Thyroid gland (tissue), 4 donors: Measurements from ENCODE around the gene TMEM117. TPM values are rescaled to one million over a fixed set of nuclear protein-coding genes. Genes with fewer than 3 reads are reported as not detected.

Source experiments
- DNase-seq, 2 donors: peaks; one replicate each; pipeline ENCODE4 v3.0.0-alpha.2; 2019
- H3K27ac ChIP-seq, 3 donors: fragments of 200-600 bp; sonication (generic); 1 replicate in 2 of 3; 2 replicates in 1 of 3; pipeline ENCODE4 v1.5.1; 2016 to 2019; ENCODE audit warnings: mild to moderate bottlenecking in 1 of 3, moderate library complexity in 1 of 3
- H3K27me3 ChIP-seq: fragments of 200-600 bp; sonication (generic); one replicate; pipeline ENCODE4 v1.5.1; 2019
- H3K36me3 ChIP-seq, 2 donors: fragments of 200-600 bp; sonication (generic); one replicate each; pipeline ENCODE4 v1.5.1; 2016 to 2019
- H3K4me1 ChIP-seq, 2 donors: fragments of 200-600 bp; sonication (generic); one replicate each; pipeline ENCODE4 v1.5.1; 2017 to 2019
- H3K4me3 ChIP-seq, 3 donors: fragments of 200-600 bp; sonication (generic); replicated peaks in 1 of 3; 1 replicate in 2 of 3; 2 replicates in 1 of 3; pipeline ENCODE4 v1.5.1; 2016; ENCODE audit warnings: mild to moderate bottlenecking in 1 of 3
- H3K9me3 ChIP-seq: fragments of 200-600 bp; sonication (generic); one replicate; pipeline ENCODE4 v1.5.1; 2017
- CTCF ChIP-seq, 6 experiments: fragments of 200-600 bp in 3 of 6; fragments of 450-650 bp in 3 of 6; sonication (generic) in 3 of 6; IDR thresholded peaks; one replicate each; pipeline ENCODE4 v1.5.1; 2016 to 2019; ENCODE audit warnings: antibody characterized with exemption in 6 of 6, mild to moderate bottlenecking in 2 of 6, inconsistent platforms in 1 of 6, moderate library complexity in 1 of 6
- POLR2A ChIP-seq, 2 donors: fragments of 450-650 bp; IDR thresholded peaks; one replicate each; pipeline ENCODE4 v1.6.1; 2017; ENCODE audit warnings: antibody characterized with exemption in 2 of 2, mild to moderate bottlenecking in 2 of 2, moderate library complexity in 1 of 2
- WGBS, 2 donors: methylation state at CpG; one replicate each; pipeline ENCODE4 v1.1.5; 2017; 5-methylcytosine and 5-hydroxymethylcytosine counted together
- intact Hi-C: fragments of 100-400 bp; cut with DNase I; formaldehyde crosslinking; loops from one replicate; pipeline ENCODE4 v1.15.1; 2023
- total RNA-seq, 4 donors: library from RNA; depleted of rRNA; stranded (reverse); fragments of >200 nt; gene quantifications; one replicate each; pipeline ENCODE4 v1.2.3, GENCODE V29; 2016

TMEM117 gene
- total RNA-seq, 4 donors from 2014 or later, result 18.9 to 32.4 (median 24.7) TPM

GRCh38 chr12:43965899-43966298, 130.0 kb downstream of the TMEM117 start:
- Histone ChIP-seq H3K27ac (no peak overlapping the region), H3K9me3 (no peaks in the 10 kb centered on the region), H3K36me3 (no peaks in the 10 kb centered on the region), H3K4me1 (no peaks in the 10 kb centered on the region), H3K4me3 (no peak overlapping the region), H3K27me3 (no peaks in the 10 kb centered on the region)
- intact Hi-C loops, result no loop called here
- WGBS, 2 donors, result 89 to 91% methylated on average over 3 of the region's 3 CpGs
- TF ChIP-seq CTCF (IDR thresholded peaks at IDR 0.05), result no peak
- TF ChIP-seq POLR2A (IDR thresholded peaks at IDR 0.05), result no peak
- DNase-seq, result no peak

GRCh38 chr12:43968736-43969135, 132.9 kb downstream of the TMEM117 start:
- Histone ChIP-seq H3K4me1 (peaks cover 11 to 14% of the 10 kb centered on the region in 2 donors), H3K27ac (no peak overlapping the region), H3K4me3 (no peak overlapping the region), H3K9me3 (no peaks in the 10 kb centered on the region), H3K36me3 (no peaks in the 10 kb centered on the region), H3K27me3 (no peaks in the 10 kb centered on the region)
- WGBS, 2 donors, result 76 to 89% methylated on average over 4 of the region's 4 CpGs
- TF ChIP-seq POLR2A (IDR thresholded peaks at IDR 0.05) (no peak), CTCF (IDR thresholded peaks at IDR 0.05) (no peak)
- intact Hi-C loops, result no loop called here
- DNase-seq, result no peak

- Histone ChIP-seq H3K4me3 (no peak overlapping the region), H3K27me3 (no peaks in the 10 kb centered on the region), H3K27ac (no peak overlapping the region), H3K9me3 (no peaks in the 10 kb centered on the region), H3K4me1 (peaks cover 19% of the 10 kb centered on the region in 2 donors), H3K36me3 (no peaks in the 10 kb centered on the region)
- TF ChIP-seq POLR2A (IDR thresholded peaks at IDR 0.05) (no peak), CTCF (IDR thresholded peaks at IDR 0.05) (no peak)
- intact Hi-C loops, result no loop called here
- DNase-seq, result no peak
- WGBS, 2 donors, result 93 to 94% methylated on average over 2 of the region's 2 CpGs
Observed at GRCh38 chr12:43969882-43970281, 134.0 kb downstream of the TMEM117 start.

- H3K4me3 ChIP-seq, result no peak overlapping the region
- H3K27me3 ChIP-seq, result no peaks in the 10 kb centered on the region
- WGBS, 2 donors, result 65 to 71% methylated on average over 2 of the region's 2 CpGs
- DNase-seq, result no peak
- H3K27ac ChIP-seq, result peak overlapping the region in 2 of 3 donors; percentile 55 to 62
- peaks cover 19% of the 10 kb centered on the region in 2 donors for H3K4me1 ChIP-seq
- intact Hi-C loops, result no loop called here
- H3K9me3 ChIP-seq, result no peaks in the 10 kb centered on the region
- no peaks in the 10 kb centered on the region for H3K36me3 ChIP-seq
- TF ChIP-seq CTCF (IDR thresholded peaks at IDR 0.05) (no peak), POLR2A (IDR thresholded peaks at IDR 0.05) (no peak)
Observed at GRCh38 chr12:43973385-43973784, 137.5 kb downstream of the TMEM117 start.

GRCh38 chr12:43973993-43974392, 138.1 kb downstream of the TMEM117 start:
- Histone ChIP-seq H3K9me3 (no peaks in the 10 kb centered on the region), H3K36me3 (no peaks in the 10 kb centered on the region), H3K27me3 (no peaks in the 10 kb centered on the region), H3K4me3 (no peak overlapping the region), H3K27ac (peak overlapping the region; percentile 55 to 76 (median 62)), H3K4me1 (peaks cover 19% of the 10 kb centered on the region in 2 donors)
- intact Hi-C loops, result no loop called here
- WGBS, 2 donors, result 8 to 10% methylated on average over 1 of the region's 1 CpG
- TF ChIP-seq CTCF (IDR thresholded peaks at IDR 0.05) (no peak), POLR2A (IDR thresholded peaks at IDR 0.05) (no peak)
- no peak for DNase-seq
